GM12872 (cell line): ENCODE measurements around the gene LEF1.

ENCODE experiments used
- TF ChIP-seq, protein P1 (sequence below): IDR thresholded peaks from 3 replicates; pipeline ENCODE4 v1.5.1; 2011; ENCODE audit warnings: low read depth, mild to moderate bottlenecking, low read length, moderate library complexity; ENCODE audit not compliant: insufficient read depth

LEF1 gene

DNA sequence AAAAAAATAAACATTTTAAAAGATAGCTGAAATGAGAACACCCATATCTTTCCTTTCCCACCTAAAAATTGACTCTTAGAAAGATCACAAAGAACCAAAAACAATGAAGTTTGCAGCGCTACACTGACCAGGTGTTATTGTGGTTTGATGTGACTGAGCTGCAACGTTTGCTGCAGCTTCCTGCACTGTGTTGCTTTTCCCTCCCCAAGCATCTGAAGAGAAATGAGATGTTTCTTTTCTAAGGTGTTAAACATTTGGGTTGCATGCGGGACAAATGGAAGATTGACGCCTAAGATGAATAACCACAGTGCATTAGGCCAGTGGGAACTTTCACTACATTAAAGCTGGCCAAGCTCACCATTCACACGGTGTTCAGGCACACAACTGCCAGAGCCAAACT, 8.9 kb downstream of the LEF1 start:
- TF ChIP-seq, protein P1, sequence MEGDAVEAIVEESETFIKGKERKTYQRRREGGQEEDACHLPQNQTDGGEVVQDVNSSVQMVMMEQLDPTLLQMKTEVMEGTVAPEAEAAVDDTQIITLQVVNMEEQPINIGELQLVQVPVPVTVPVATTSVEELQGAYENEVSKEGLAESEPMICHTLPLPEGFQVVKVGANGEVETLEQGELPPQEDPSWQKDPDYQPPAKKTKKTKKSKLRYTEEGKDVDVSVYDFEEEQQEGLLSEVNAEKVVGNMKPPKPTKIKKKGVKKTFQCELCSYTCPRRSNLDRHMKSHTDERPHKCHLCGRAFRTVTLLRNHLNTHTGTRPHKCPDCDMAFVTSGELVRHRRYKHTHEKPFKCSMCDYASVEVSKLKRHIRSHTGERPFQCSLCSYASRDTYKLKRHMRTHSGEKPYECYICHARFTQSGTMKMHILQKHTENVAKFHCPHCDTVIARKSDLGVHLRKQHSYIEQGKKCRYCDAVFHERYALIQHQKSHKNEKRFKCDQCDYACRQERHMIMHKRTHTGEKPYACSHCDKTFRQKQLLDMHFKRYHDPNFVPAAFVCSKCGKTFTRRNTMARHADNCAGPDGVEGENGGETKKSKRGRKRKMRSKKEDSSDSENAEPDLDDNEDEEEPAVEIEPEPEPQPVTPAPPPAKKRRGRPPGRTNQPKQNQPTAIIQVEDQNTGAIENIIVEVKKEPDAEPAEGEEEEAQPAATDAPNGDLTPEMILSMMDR: no peak

DNA sequence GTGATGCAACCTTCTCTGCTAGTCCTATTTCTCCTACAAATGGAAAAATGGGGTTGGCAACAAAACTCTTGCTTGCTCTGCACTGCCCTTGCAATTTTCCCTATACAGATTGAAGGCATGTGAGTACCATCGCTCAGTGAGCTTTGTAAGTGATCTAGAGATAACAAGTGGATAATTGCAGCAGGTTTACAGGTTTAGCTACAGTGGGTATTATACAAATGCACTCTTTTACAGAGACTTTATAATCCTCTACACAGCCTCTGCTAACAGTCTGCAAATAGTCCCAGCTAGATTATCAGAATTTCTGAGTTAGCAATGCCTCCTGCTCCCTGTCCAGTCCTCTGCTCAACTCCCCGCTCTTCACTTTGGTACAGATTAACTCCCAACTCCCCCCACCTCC, 11.1 kb downstream of the LEF1 start:
- TF ChIP-seq, protein P1: no peak

DNA sequence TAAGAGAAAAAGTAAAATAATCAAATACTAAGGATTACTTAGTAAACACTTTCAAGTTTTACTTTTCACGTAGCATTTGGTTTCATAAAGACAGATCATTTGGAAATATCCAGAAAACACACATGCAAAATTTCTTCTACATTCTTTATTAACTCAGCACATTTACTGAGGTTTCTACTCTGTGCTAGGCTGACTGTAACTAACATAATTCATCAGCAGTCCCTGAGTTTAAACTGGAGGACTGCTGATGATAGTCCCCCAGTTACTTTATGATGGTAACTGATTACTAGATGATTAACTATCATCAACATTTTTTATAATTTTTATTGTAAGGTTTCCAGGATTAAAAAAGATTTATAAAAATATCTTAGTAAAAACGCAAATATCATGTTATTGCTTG, 12.3 kb downstream of the LEF1 start:
- TF ChIP-seq, protein P1: no peak

DNA sequence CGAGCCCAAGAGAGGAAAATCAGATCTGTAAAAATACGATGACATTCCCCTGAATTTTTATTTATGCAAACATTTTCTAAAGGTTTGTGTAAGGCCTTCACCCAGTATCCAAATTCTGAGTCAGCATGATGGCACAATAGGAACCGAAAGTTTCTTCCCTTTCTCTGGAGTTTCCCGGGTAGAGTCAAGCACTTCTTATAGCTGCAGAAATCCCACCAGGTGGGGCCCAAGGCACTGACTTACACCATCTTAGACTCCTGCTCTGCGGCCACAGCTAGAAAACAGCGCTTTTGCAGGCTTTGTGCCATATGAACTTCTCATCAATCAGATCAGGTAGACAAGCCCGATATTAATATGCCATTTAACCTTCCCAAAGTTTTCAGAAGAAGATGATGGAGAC, 13.4 kb downstream of the LEF1 start:
- TF ChIP-seq, protein P1: peak; percentile 11; the same call in 1 of the 3 replicates

DNA sequence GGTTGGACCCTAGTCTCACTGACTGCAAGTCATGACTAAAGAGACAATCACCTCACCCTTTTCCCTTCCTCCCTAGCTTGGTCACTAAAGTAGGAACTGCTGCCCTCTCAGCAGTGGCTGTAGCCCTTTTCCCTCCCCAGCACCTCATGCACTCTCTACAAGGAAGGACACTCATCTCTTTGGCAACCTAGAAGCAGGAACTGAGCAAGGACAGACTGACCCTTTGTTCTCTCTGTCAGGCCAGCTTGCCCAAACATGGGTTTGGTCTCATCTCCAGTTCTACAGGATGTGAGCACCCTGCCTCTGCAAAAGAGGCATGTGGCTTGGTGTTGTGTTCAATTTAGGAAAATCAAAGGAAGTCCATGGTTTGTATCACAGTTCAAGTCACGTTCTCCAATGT, 15.8 kb downstream of the LEF1 start:
- TF ChIP-seq, protein P1: no peak

DNA sequence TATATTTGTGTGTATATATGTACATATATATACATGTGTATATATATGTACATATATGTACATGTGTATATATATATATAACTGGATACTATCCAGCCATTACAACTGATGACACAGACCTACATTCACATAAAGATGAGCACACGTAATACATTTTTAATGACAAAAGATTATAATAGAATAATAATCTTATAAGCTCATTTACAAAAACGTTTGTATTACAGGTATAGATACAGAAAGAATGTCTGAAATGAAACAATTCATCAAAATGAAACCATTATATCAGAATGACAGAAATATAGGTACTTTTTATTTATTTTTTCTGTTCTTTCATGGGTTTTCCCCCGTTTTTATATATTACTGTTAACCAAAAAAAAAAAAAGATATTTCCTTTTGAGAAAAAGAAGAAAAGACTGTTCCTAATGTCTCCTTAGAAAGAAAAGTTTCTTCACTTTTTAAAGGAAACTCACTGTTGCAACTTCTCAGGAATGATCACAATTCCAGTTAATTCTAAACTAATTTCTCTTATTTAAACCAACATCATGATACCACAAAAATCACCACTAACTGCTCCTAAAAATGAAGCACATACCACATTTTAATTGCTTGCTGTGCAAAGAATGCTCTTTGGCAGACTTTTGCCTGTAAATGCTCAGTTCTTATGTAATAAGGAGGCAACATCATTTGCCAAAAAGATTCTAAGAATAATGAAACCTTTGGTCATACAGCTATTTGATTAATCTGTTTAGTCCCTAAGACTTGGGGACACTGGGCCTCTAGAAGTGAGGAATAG, 18.9 kb downstream of the LEF1 start:
- TF ChIP-seq, protein P1: no peak

DNA sequence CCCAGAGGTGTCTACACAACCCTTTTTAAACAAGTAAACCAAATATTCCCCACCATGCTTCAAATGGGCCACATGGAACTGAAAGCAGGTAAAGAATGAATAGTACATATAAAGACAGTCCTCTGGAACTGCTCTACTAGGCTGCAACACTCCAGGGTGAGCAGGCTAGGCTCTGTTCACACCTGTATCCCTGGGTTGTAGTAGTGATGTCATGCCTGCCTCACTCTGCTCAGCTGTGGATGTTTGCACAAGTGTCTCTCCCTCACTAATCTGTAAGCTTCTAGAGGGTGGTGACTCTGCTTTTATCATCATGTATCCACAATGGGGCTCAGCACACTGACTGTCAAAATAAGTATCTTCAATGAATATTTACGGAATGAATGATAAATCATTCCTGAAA, 20.4 kb downstream of the LEF1 start:
- TF ChIP-seq, protein P1: no peak

DNA sequence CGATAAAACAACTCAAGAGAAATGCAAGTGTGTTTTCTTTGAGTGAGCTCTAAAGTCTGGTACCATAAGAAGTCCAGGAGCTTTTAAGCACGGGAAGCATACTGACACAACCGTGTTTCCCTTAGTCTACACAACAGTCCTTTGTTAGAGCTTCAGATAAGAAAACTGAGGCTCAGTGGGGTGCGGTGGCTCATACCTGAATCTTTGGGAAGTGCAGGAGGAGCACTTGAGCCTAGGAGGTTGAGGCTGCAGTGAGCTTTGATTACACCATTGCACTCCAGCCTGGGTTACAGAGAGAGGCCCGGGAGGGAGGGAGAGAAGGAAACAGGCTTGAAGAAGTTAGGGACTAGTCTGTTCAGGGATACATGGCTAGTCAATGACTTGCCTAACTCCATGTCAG, 21.9 kb downstream of the LEF1 start:
- TF ChIP-seq, protein P1: no peak
